Liver (tissue), 9 donors: ENCODE results near the gene STK32C. TPM values are rescaled to one million over a fixed set of nuclear protein-coding genes. Genes with fewer than 3 reads are reported as not detected.

ENCODE experiments used
- DNase-seq: peaks from one replicate; pipeline ENCODE4 v3.0.0-alpha.2; 2017; ENCODE audit warnings: low spot score
- H3K27ac ChIP-seq, 2 donors: one replicate each; pipeline ENCODE4 v1.7.0; 2013; ENCODE audit warnings: inconsistent platforms in 2 of 2, low read length in 2 of 2, control low read depth in 1 of 2, low read depth in 1 of 2, mild to moderate bottlenecking in 1 of 2
- H3K27me3 ChIP-seq, 4 donors: one replicate each; pipeline versions ENCODE4 v1.6.1 to v1.7.0; 2013; ENCODE audit warnings: low read length in 3 of 4, inconsistent platforms in 1 of 4, mild to moderate bottlenecking in 1 of 4, moderate library complexity in 1 of 4; ENCODE audit not compliant: control insufficient read depth in 4 of 4, insufficient read depth in 4 of 4
- H3K36me3 ChIP-seq, 4 donors: one replicate each; pipeline versions ENCODE4 v1.6.1 to v1.7.0; 2013; ENCODE audit warnings: low read length in 3 of 4, mild to moderate bottlenecking in 3 of 4, low read depth in 1 of 4, moderate library complexity in 1 of 4; ENCODE audit not compliant: control insufficient read depth in 4 of 4, insufficient read depth in 3 of 4
- H3K4me1 ChIP-seq, 4 donors: one replicate each; pipeline versions ENCODE4 v1.6.1 to v1.7.0; 2013; ENCODE audit warnings: low read length in 3 of 4, mild to moderate bottlenecking in 3 of 4, moderate library complexity in 1 of 4; ENCODE audit not compliant: control insufficient read depth in 4 of 4, insufficient read depth in 4 of 4
- H3K4me3 ChIP-seq, 3 donors: one replicate each; pipeline versions ENCODE4 v1.6.1 to v1.7.0; 2013; ENCODE audit warnings: low read length in 3 of 3, control low read depth in 1 of 3, low read depth in 1 of 3, mild to moderate bottlenecking in 1 of 3
- H3K9ac ChIP-seq, 2 donors: one replicate each; pipeline ENCODE4 v1.7.0; 2013; ENCODE audit warnings: low read length in 2 of 2, mild to moderate bottlenecking in 2 of 2, moderate library complexity in 2 of 2, control low read depth in 1 of 2, low read depth in 1 of 2
- H3K9me3 ChIP-seq, 4 donors: one replicate each; pipeline versions ENCODE4 v1.6.1 to v1.7.0; 2013; ENCODE audit warnings: low read length in 3 of 4; ENCODE audit not compliant: control insufficient read depth in 4 of 4
- EGR1 ChIP-seq, 2 donors: IDR thresholded peaks; 2 replicates each; pipeline ENCODE4 v1.6.1; 2016 to 2018; ENCODE audit warnings: antibody characterized with exemption in 2 of 2, low read depth in 2 of 2
- FOXA1 ChIP-seq: IDR thresholded peaks from 2 replicates; pipeline ENCODE4 v1.6.1; 2016; ENCODE audit warnings: antibody characterized with exemption
- FOXA2 ChIP-seq: IDR thresholded peaks from 2 replicates; pipeline ENCODE4 v1.6.1; 2016; ENCODE audit warnings: antibody characterized with exemption
- GABPA ChIP-seq, 2 donors: IDR thresholded peaks in 1 of 2; conservative IDR thresholded peaks in 1 of 2; 2 replicates each; pipeline ENCODE4 v1.6.1; 2016; ENCODE audit warnings: antibody characterized with exemption in 2 of 2, mild to moderate bottlenecking in 1 of 2, moderate library complexity in 1 of 2
- HNF4A ChIP-seq, 2 donors: conservative IDR thresholded peaks; 2 replicates each; pipeline ENCODE4 v1.6.1; 2016; ENCODE audit warnings: antibody characterized with exemption in 2 of 2, mild to moderate bottlenecking in 2 of 2
- HNF4G ChIP-seq: IDR thresholded peaks from 2 replicates; pipeline ENCODE4 v1.6.1; 2016; ENCODE audit warnings: antibody characterized with exemption
- JUND ChIP-seq, 2 donors: IDR thresholded peaks; 2 replicates each; pipeline ENCODE4 v1.6.1; 2016; ENCODE audit warnings: antibody characterized with exemption in 2 of 2
- NR2F2 ChIP-seq: IDR thresholded peaks from 2 replicates; pipeline ENCODE4 v1.6.1; 2016; ENCODE audit warnings: antibody characterized with exemption
- RAD21 ChIP-seq, 2 donors: IDR thresholded peaks; 2 replicates each; pipeline ENCODE4 v1.6.1; 2016; ENCODE audit warnings: antibody characterized with exemption in 2 of 2, mild to moderate bottlenecking in 2 of 2
- RXRA ChIP-seq, 2 donors: IDR thresholded peaks; 2 replicates each; pipeline ENCODE4 v1.6.1; 2017 to 2018; ENCODE audit warnings: antibody characterized with exemption in 2 of 2, mild to moderate bottlenecking in 1 of 2
- SP1 ChIP-seq: IDR thresholded peaks from 2 replicates; pipeline ENCODE4 v1.6.1; 2018; ENCODE audit warnings: antibody characterized with exemption, mild to moderate bottlenecking
- TAF1 ChIP-seq: conservative IDR thresholded peaks from 2 replicates; pipeline ENCODE4 v1.6.1; 2016; ENCODE audit warnings: antibody characterized with exemption, mild to moderate bottlenecking
- YY1 ChIP-seq: IDR thresholded peaks from 2 replicates; pipeline ENCODE4 v1.6.1; 2016; ENCODE audit warnings: antibody characterized with exemption, mild to moderate bottlenecking
- WGBS: extraction: QIAGEN DNeasy Blood & Tissue Kit; methylation state at CpG from one replicate; pipeline ENCODE4 v1.1.7; 2013; 5-methylcytosine and 5-hydroxymethylcytosine counted together
- polyA plus RNA-seq, 2 donors: library from polyadenylated mRNA; stranded (reverse) in 1 of 2; unstranded in 1 of 2; fragments of 200-250 nt in 1 of 2; fragments of >200 nt in 1 of 2; fragmentation: Nextera tagmentation in 1 of 2; extraction: Ambion mirVana in 1 of 2; gene quantifications; one replicate each; pipeline versions ENCODE4 v1.2.1 to v1.2.3, GENCODE V29; 2013 to 2015
- total RNA-seq, 2 donors: library from RNA; depleted of rRNA; stranded (reverse); fragments of >200 nt; gene quantifications; one replicate each; pipeline ENCODE4 v1.2.3, GENCODE V29; 2014
- TF ChIP-seq, protein P1 (sequence below): IDR thresholded peaks from 2 replicates; pipeline ENCODE4 v1.6.1; 2016; ENCODE audit warnings: antibody characterized with exemption, mild to moderate bottlenecking
- TF ChIP-seq, protein P2 (sequence below): IDR thresholded peaks from 2 replicates; pipeline ENCODE4 v1.6.1; 2016; ENCODE audit warnings: antibody characterized with exemption
- donor health status: healthy.
- donor health status: healthy.
- donor health status: healthy.
- donor health status: healthy.
- donor health status: healthy.

STK32C gene
- total and polyA plus RNA-seq, 4 donors, result 1.8 to 4.6 (median 2.2) TPM

GRCh38 chr10:132178672-132179545 lies 128.8 kb downstream of the STK32C start (continued):
- TF ChIP-seq, protein P1, sequence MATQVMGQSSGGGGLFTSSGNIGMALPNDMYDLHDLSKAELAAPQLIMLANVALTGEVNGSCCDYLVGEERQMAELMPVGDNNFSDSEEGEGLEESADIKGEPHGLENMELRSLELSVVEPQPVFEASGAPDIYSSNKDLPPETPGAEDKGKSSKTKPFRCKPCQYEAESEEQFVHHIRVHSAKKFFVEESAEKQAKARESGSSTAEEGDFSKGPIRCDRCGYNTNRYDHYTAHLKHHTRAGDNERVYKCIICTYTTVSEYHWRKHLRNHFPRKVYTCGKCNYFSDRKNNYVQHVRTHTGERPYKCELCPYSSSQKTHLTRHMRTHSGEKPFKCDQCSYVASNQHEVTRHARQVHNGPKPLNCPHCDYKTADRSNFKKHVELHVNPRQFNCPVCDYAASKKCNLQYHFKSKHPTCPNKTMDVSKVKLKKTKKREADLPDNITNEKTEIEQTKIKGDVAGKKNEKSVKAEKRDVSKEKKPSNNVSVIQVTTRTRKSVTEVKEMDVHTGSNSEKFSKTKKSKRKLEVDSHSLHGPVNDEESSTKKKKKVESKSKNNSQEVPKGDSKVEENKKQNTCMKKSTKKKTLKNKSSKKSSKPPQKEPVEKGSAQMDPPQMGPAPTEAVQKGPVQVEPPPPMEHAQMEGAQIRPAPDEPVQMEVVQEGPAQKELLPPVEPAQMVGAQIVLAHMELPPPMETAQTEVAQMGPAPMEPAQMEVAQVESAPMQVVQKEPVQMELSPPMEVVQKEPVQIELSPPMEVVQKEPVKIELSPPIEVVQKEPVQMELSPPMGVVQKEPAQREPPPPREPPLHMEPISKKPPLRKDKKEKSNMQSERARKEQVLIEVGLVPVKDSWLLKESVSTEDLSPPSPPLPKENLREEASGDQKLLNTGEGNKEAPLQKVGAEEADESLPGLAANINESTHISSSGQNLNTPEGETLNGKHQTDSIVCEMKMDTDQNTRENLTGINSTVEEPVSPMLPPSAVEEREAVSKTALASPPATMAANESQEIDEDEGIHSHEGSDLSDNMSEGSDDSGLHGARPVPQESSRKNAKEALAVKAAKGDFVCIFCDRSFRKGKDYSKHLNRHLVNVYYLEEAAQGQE, result no peak

- Histone ChIP-seq H3K9me3 (no peaks in the 10 kb centered on the region), H3K27ac (no peak overlapping the region), H3K4me3 (no peak overlapping the region), H3K4me1 (peaks cover 0 to 8% (median 6%) of the 10 kb centered on the region in 4 donors), H3K9ac (no peak overlapping the region), H3K36me3 (no peaks in the 10 kb centered on the region), H3K27me3 (peaks cover 0 to 9% (median 5%) of the 10 kb centered on the region in 4 donors)
- TF ChIP-seq RXRA (IDR thresholded peaks at IDR 0.05), result no peak
- no peak for TF ChIP-seq HNF4A (conservative IDR thresholded peaks at IDR 0.05)
- TF ChIP-seq NR2F2, result no peak
- TF ChIP-seq YY1, result no peak
- TF ChIP-seq, protein P1, result no peak
- TF ChIP-seq, protein P2, sequence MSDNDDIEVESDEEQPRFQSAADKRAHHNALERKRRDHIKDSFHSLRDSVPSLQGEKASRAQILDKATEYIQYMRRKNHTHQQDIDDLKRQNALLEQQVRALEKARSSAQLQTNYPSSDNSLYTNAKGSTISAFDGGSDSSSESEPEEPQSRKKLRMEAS, result no peak
- no peak for TF ChIP-seq SP1
- no peak for TF ChIP-seq GABPA (IDR thresholded peaks at IDR 0.05 in 1 of 2, conservative IDR thresholded peaks at IDR 0.05 in 1 of 2)
- no peak for TF ChIP-seq HNF4G
- no peak for TF ChIP-seq RAD21 (IDR thresholded peaks at IDR 0.05)
- TF ChIP-seq FOXA2, result no peak
- no peak for TF ChIP-seq EGR1 (IDR thresholded peaks at IDR 0.05; ENCODE audit: low read depth in 2 of 2)
- no peak for TF ChIP-seq JUND (IDR thresholded peaks at IDR 0.05)
- TF ChIP-seq TAF1, result no peak
- no peak for TF ChIP-seq FOXA1
- DNase-seq, result no peak
- WGBS, result 72% methylated on average over 6 of the region's 6 CpGs
These were observed 129.7 kb downstream of the STK32C start for GRCh38 chr10:132178046-132178445.
